Esophagus muscularis mucosa (tissue), 4 donors: Measurements from ENCODE around the gene ACSL6.

ENCODE experiments used
- CTCF ChIP-seq, 3 experiments: fragments of 200-600 bp in 2 of 3; fragments of 450-650 bp in 1 of 3; sonication (generic) in 2 of 3; IDR thresholded peaks; one replicate each; pipeline ENCODE4 v1.5.1; 2017 to 2019; ENCODE audit warnings: antibody characterized with exemption in 3 of 3, mild to moderate bottlenecking in 2 of 3, moderate library complexity in 1 of 3
- EP300 ChIP-seq: sonication (generic); formaldehyde crosslinking; IDR thresholded peaks from one replicate; pipeline ENCODE4 v1.6.1; 2017; ENCODE audit warnings: antibody characterized with exemption
- POLR2AphosphoS5 ChIP-seq, 2 donors: sonication (generic); formaldehyde crosslinking; IDR thresholded peaks; one replicate each; pipeline ENCODE4 v1.6.1; 2017; ENCODE audit warnings: antibody characterized with exemption in 2 of 2

- no peak for TF ChIP-seq CTCF (IDR thresholded peaks at IDR 0.05)
- TF ChIP-seq POLR2AphosphoS5 (IDR thresholded peaks at IDR 0.05), result no peak
- TF ChIP-seq EP300, result no peak
Observed at GRCh38 chr5:132022737-132023136, 11.3 kb upstream of the ACSL6 start.
